Hepatocyte (in vitro differentiated cells): ENCODE data around the gene MICALL2. TPM values are rescaled to one million over a fixed set of nuclear protein-coding genes. Genes with fewer than 3 reads are reported as not detected.

Experiments
- DNase-seq: peaks from one replicate; pipeline ENCODE4 v3.0.0-alpha.2; 2016; ENCODE audit warnings: low spot score
- H2AFZ ChIP-seq: fragments of 200-600 bp; sonication (generic); 2 replicates; pipeline ENCODE4 v1.6.0; 2016; ENCODE audit warnings: antibody characterized with exemption, mild to moderate bottlenecking
- H3K27ac ChIP-seq: fragments of 200-600 bp; sonication (generic); 2 replicates; pipeline ENCODE4 v1.5.1; 2016; ENCODE audit warnings: mild to moderate bottlenecking
- H3K27me3 ChIP-seq: fragments of 200-600 bp; sonication (generic); 2 replicates; pipeline ENCODE4 v1.6.1; 2016
- H3K36me3 ChIP-seq: fragments of 200-600 bp; sonication (generic); replicated peaks from 2 replicates; pipeline ENCODE4 v1.5.1; 2016; ENCODE audit warnings: low read depth; ENCODE audit not compliant: insufficient read depth
- H3K4me1 ChIP-seq: fragments of 200-600 bp; sonication (generic); 2 replicates; pipeline ENCODE4 v1.5.1; 2016; ENCODE audit warnings: mild to moderate bottlenecking, moderate library complexity; ENCODE audit not compliant: insufficient read depth
- H3K4me2 ChIP-seq: fragments of 200-600 bp; sonication (generic); 2 replicates; pipeline ENCODE4 v1.6.0; 2016
- H3K4me3 ChIP-seq: fragments of 200-600 bp; sonication (generic); 2 replicates; pipeline ENCODE4 v1.5.1; 2016; ENCODE audit warnings: mild to moderate bottlenecking
- H3K79me2 ChIP-seq: fragments of 200-600 bp; sonication (generic); 2 replicates; pipeline ENCODE4 v1.6.0; 2017; ENCODE audit warnings: mild to moderate bottlenecking
- H3K9me2 ChIP-seq: fragments of 200-600 bp; sonication (generic); replicated peaks from 2 replicates; pipeline ENCODE4 v1.6.0; 2017; ENCODE audit warnings: mild to moderate bottlenecking; ENCODE audit not compliant: insufficient read depth
- H3K9me3 ChIP-seq: fragments of 200-600 bp; sonication (generic); 2 replicates; pipeline ENCODE4 v1.5.1; 2016; ENCODE audit warnings: low read depth, mild to moderate bottlenecking
- H4K20me1 ChIP-seq: fragments of 200-600 bp; sonication (generic); 2 replicates; pipeline ENCODE4 v1.6.0; 2016; ENCODE audit warnings: mild to moderate bottlenecking; ENCODE audit not compliant: insufficient read depth, poor library complexity, severe bottlenecking
- CTCF ChIP-seq: fragments of 200-600 bp; sonication (generic); IDR thresholded peaks from 2 replicates; pipeline ENCODE4 v1.5.1; 2016; ENCODE audit warnings: antibody characterized with exemption, mild to moderate bottlenecking; ENCODE audit not compliant: poor library complexity
- EZH2 ChIP-seq: fragments of 200-600 bp; sonication (generic); IDR thresholded peaks from 2 replicates; pipeline ENCODE4 v1.6.1; 2016; ENCODE audit warnings: antibody characterized with exemption, mild to moderate bottlenecking, borderline replicate concordance
- EZH2phosphoT487 ChIP-seq: fragments of 200-600 bp; sonication (generic); IDR thresholded peaks from one replicate; pipeline ENCODE4 v1.6.1; 2018; ENCODE audit warnings: antibody characterized with exemption, mild to moderate bottlenecking, low read depth, moderate library complexity; ENCODE audit not compliant: unreplicated experiment, severe bottlenecking
- WGBS: methylation state at CpG from one replicate; pipeline ENCODE4 v1.1.6; 2016; ENCODE audit warnings: low lambda C conversion rate; ENCODE audit errors: missing lambda C conversion rate; 5-methylcytosine and 5-hydroxymethylcytosine counted together
- polyA plus RNA-seq: library from polyadenylated mRNA; unstranded; fragments of >200 nt; fragmentation: Nextera tagmentation; extraction: Ambion mirVana; gene quantifications from 2 replicates; pipeline ENCODE4 v1.2.1, GENCODE V29; 2016
- total RNA-seq: library from RNA; depleted of rRNA; stranded (reverse); fragments of >200 nt; gene quantifications from 2 replicates; pipeline ENCODE4 v1.2.3, GENCODE V29; 2014

The MICALL2 gene
- total and polyA plus RNA-seq, 2 experiments from 2014 or later, result 16.4 to 28.2 TPM

GRCh38 chr7:1468643-1469298 is 9.5 kb upstream of the MICALL2 start:
- no peak overlapping the region for H3K27ac ChIP-seq
- no peak for DNase-seq
- H3K79me2 ChIP-seq, result no peaks in the 10 kb centered on the region
- H3K4me1 ChIP-seq, result peaks cover 14% of the 10 kb centered on the region
- H3K4me3 ChIP-seq, result no peak overlapping the region
- no peaks in the 10 kb centered on the region for H3K27me3 ChIP-seq
- no peaks in the 10 kb centered on the region for H4K20me1 ChIP-seq
- no peak for TF ChIP-seq EZH2
- no peak for TF ChIP-seq EZH2phosphoT487
- no peak for TF ChIP-seq CTCF
- H3K9me2 ChIP-seq, result no peaks in the 10 kb centered on the region
- H3K9me3 ChIP-seq, result no peaks in the 10 kb centered on the region
- no peaks in the 10 kb centered on the region for H3K36me3 ChIP-seq
- WGBS, result 94% methylated on average over 24 of the region's 24 CpGs
- H3K4me2 ChIP-seq, result no peak overlapping the region
- no peak overlapping the region for H2AFZ ChIP-seq

GRCh38 chr7:1468203-1468602 is 8.9 kb upstream of the MICALL2 start:
- Histone ChIP-seq H4K20me1 (no peaks in the 10 kb centered on the region), H3K79me2 (no peaks in the 10 kb centered on the region), H3K4me3 (no peak overlapping the region), H2AFZ (no peak overlapping the region), H3K36me3 (no peaks in the 10 kb centered on the region), H3K9me2 (no peaks in the 10 kb centered on the region), H3K4me1 (peaks cover 14% of the 10 kb centered on the region), H3K27ac (no peak overlapping the region), H3K4me2 (no peak overlapping the region), H3K27me3 (no peaks in the 10 kb centered on the region), H3K9me3 (no peaks in the 10 kb centered on the region)
- WGBS, result 97% methylated on average over 13 of the region's 13 CpGs
- no peak for DNase-seq
- TF ChIP-seq EZH2phosphoT487 (no peak), CTCF (no peak), EZH2 (no peak)

- peak; percentile 91 for DNase-seq
- Histone ChIP-seq H3K9me3 (no peaks in the 10 kb centered on the region), H3K9me2 (no peaks in the 10 kb centered on the region), H2AFZ (no peak overlapping the region), H4K20me1 (no peaks in the 10 kb centered on the region), H3K79me2 (no peaks in the 10 kb centered on the region), H3K27me3 (no peaks in the 10 kb centered on the region), H3K27ac (peak overlapping the region; percentile 91), H3K36me3 (no peaks in the 10 kb centered on the region), H3K4me2 (peak overlapping the region; percentile 49), H3K4me1 (peaks cover 22% of the 10 kb centered on the region), H3K4me3 (no peak overlapping the region)
- peak; percentile 19 for TF ChIP-seq CTCF
- TF ChIP-seq EZH2, result no peak
- WGBS, result 57% methylated on average over 17 of the region's 17 CpGs
Measured at GRCh38 chr7:1466524-1467271, 7.4 kb upstream of the MICALL2 start.
